D721Med (cell line): ENCODE data around the gene RPLP2.

Experiments used
- DNase-seq: peaks from one replicate; pipeline ENCODE4 v3.0.0; 2011; ENCODE audit warnings: low spot score; ENCODE audit not compliant: insufficient read length
- FAIRE-seq: peaks from 2 replicates; lab custom pipeline; 2011; peaks lifted over from hg19 to GRCh38; lab: Jason Lieb, UNC
- TF ChIP-seq, protein P1 (sequence below): IDR thresholded peaks from 2 replicates; pipeline ENCODE4 v1.5.1; 2012; ENCODE audit warnings: mild to moderate bottlenecking, control low read depth; ENCODE audit not compliant: insufficient read depth; ENCODE audit errors: missing control alignments

Gene RPLP2

DNA sequence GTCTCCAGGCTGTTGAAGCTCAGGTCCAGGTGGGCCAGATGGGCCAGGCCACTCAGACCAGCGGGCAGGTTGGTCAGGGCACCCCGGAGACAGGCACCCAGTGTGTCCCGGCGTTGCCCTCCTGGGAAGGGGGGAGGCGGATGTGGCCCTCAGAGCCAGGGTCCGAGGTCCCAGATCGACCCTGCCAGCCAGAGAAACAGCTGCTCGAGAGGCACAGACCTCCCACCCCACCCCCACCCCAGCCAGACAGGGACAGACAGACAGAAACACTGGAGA lies 6.4 kb upstream of the RPLP2 start:
- no peak for FAIRE-seq
- TF ChIP-seq, protein P1, sequence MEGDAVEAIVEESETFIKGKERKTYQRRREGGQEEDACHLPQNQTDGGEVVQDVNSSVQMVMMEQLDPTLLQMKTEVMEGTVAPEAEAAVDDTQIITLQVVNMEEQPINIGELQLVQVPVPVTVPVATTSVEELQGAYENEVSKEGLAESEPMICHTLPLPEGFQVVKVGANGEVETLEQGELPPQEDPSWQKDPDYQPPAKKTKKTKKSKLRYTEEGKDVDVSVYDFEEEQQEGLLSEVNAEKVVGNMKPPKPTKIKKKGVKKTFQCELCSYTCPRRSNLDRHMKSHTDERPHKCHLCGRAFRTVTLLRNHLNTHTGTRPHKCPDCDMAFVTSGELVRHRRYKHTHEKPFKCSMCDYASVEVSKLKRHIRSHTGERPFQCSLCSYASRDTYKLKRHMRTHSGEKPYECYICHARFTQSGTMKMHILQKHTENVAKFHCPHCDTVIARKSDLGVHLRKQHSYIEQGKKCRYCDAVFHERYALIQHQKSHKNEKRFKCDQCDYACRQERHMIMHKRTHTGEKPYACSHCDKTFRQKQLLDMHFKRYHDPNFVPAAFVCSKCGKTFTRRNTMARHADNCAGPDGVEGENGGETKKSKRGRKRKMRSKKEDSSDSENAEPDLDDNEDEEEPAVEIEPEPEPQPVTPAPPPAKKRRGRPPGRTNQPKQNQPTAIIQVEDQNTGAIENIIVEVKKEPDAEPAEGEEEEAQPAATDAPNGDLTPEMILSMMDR: no peak
- no peak for DNase-seq

DNA sequence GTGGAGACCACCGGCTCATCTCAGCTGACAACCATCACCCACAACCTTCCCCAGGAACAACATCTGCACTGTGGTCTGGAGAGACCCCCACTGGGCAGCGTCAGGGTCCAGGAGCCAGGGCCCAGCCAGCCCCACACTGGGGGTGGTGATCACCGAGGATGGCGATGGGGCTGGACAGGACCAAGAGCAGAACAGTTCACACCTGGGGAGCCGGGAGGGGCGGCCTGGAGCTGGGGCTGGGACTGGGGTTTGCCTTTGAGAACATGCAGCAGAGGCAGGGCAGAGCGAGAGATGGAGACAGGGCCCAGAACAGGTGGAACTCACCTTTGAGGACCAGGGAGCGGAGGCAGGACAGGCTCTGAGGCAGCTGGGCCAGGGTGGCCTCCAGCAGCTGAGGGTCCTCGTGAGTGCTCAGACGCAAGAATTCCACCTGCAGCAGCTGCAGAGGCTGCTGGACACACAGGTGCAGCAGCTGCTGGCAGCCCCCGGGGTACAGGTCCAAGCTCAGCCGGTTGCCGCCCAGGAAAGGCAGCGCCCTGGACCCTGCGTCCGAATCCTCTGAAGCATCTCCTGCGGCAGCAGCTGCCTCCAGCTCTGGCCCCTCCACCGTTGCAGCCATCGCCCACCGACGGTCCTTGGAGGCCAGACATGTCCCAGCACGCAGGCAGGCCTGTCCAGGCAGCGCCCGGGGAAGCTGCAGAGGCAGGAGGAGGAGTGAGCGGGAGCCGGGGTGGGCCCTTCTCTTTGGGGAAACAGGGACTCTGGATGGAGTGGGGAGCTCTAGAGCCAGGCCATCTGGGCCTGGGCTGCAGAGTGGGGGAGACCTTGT lies 5.8 kb upstream of the RPLP2 start:
- DNase-seq (no peak), FAIRE-seq (no peak)
- TF ChIP-seq, protein P1: no peak

DNA sequence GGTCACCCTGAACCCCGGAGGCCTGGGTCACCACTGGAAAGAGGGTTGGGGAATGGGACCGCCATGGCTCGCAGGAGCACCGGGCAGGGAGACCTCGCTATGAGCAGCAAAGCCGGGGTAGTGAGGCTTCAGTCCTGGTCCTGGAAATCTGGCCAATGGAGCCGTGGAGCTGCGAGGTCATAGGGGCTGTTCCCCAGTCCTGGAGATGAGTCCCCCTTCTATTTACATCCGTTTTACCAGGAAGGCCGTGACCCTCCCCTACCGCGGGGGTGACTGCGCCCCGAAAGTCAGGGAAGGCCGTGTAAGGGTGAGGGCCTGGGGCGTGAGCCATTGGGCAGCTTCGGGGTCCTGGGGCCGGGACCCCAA lies 5.2 kb upstream of the RPLP2 start:
- DNase-seq: no peak
- no peak for FAIRE-seq
- TF ChIP-seq, protein P1: no peak

DNA sequence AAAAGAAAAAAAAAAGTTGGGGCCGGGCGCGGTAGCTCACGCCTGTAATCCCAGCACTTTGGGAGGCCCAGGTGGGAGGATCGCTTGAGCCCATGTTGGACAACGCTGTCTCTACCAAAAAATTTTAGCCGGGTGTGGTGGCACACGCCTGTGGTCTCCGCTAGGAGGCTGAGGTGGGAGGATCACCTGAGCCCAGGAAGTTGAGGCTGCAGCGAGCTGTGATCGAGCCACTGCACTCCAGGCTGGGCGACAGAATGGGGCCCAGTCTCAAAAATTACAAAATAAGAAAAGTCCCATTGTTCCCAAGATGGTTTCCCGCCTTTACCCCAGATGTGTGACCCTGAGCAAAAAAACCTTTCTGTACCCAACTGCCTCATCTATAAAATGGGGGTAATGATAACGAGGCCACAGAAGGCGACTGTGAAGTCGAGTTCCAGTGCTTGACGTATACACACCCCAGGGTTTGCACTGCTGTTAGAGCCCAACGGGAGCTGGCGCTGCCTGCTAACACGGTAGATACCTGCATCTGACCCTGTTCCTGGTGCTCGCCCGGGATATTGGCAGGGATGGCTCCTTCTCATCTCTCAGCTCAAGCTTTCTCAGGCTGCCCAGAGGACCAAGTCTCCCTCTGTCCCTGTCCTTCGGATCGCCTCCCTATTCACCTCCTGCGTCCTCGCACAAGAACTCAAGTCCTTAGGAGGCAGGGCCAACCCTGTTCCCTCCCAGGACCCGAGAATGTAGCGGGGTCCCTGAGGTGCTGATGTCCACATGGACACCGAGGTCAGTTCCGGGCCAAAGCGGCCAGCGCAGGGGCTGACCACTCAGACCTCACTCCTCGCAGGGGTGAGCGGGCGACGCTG lies 1.1 kb upstream of the RPLP2 start:
- no peak for DNase-seq
- FAIRE-seq: no peak
- TF ChIP-seq, protein P1: no peak

DNA sequence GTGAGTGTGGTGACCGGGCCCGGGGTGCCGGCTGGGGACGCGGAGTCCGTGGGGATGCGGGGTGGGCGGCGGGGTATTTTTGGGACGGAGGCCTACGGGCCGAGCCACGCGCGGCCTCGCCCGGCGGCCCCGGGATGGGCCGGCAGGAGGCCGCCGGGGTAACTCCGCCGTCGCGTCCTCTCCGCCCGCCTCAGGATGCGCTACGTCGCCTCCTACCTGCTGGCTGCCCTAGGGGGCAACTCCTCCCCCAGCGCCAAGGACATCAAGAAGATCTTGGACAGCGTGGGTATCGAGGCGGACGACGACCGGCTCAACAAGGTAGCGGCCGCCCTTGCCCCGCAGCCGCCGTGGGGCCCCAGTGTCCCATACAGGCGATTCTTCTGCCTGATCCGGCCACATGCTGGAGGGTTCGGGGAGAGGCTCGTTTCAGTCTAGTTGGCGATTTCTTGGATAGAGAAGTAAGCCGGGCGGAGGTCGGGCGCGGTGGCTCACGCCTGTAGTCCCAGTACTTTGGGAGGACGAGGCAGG lies 337 bp downstream of the RPLP2 start:
- FAIRE-seq (no peak), DNase-seq (no peak)
- TF ChIP-seq, protein P1: no peak

DNA sequence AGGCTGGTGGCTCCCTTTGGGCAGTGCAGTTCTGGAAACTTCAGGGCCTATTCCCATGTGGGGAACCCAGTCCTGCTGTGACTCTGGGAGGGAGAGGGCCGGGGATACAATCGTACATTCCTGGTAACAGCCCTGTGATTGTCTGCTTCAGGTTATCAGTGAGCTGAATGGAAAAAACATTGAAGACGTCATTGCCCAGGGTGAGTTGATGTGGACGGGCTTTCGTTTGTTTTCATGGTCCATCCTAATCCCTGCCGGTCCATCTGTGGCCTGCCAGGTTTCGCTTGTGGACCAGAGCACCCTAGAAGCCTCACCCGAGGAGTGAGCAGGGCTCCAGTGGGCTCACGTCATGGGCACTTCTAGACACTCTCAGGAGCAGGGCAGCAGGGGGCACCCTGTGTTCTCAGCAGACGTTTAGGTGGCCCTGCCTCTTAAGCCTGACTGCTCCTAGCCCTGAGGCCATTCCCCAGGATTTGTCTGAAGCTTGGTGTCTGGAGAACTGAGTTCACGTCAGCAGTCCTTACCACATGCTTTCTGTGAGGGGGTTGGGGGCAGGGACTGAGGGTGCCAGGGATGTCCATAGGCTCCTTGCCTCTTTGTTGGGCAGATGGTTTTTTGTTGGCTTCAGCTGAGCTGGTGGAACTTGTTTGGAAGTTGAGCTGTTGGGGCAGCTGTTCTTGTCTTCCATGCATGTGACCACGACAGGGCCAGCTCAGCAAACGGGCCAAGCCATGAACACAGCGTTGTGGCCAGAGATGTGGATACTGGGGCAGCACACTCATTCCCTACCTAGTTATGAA lies 1.9 kb downstream of the RPLP2 start:
- TF ChIP-seq, protein P1: no peak
- DNase-seq (no peak), FAIRE-seq (no peak)
